Activated CD4-positive, alpha-beta memory T cell treated with anti-CD3 and anti-CD28 coated beads, Interleukin-2, amount 10 ng/mL, durations not matched to agents 7 days and 5 days (primary cell): Measurements from ENCODE around the gene ERBB4. TPM values are rescaled to one million over a fixed set of nuclear protein-coding genes. Genes with fewer than 3 reads are reported as not detected.

Experiments
- CTCF ChIA-PET: fragments of 350-600 bp; sonication (Branson Sonifier 250); formaldehyde crosslinking; loops from one replicate; lab custom pipeline; 2021; ENCODE audit warnings: antibody characterized with exemption, inconsistent platforms; lab: Charles Lee
- POLR2A ChIA-PET: fragments of 350-600 bp; sonication (Branson Sonifier 250); formaldehyde crosslinking; loops from one replicate; lab custom pipeline; 2021; ENCODE audit warnings: antibody characterized with exemption; lab: Charles Lee
- DNase-seq: peaks from one replicate; pipeline ENCODE4 v3.0.0-alpha.2; 2020
- H3K27ac Mint-ChIP-seq: one replicate; pipeline ENCODE4 v1.8.0; 2021; ENCODE audit warnings: mild to moderate bottlenecking, mixed read lengths
- H3K27me3 Mint-ChIP-seq: one replicate; pipeline ENCODE4 v1.8.0; 2021; ENCODE audit warnings: mixed read lengths
- H3K36me3 Mint-ChIP-seq: one replicate; pipeline ENCODE4 v1.8.0; 2021; ENCODE audit warnings: low read depth, mixed read lengths
- H3K4me1 Mint-ChIP-seq: one replicate; pipeline ENCODE4 v1.8.0; 2021; ENCODE audit warnings: mixed read lengths
- H3K4me3 Mint-ChIP-seq: one replicate; pipeline ENCODE4 v1.8.0; 2021; ENCODE audit warnings: mild to moderate bottlenecking, mixed read lengths
- H3K9me3 Mint-ChIP-seq: one replicate; pipeline ENCODE4 v1.8.0; 2021; ENCODE audit warnings: mixed read lengths
- total RNA-seq, 2 experiments: library from RNA; stranded (reverse); gene quantifications; one replicate each; pipeline ENCODE4 v1.2.3, GENCODE V29; 2021

Gene ERBB4
- total RNA-seq, 2 experiments from 2014 or later: not detected

DNA sequence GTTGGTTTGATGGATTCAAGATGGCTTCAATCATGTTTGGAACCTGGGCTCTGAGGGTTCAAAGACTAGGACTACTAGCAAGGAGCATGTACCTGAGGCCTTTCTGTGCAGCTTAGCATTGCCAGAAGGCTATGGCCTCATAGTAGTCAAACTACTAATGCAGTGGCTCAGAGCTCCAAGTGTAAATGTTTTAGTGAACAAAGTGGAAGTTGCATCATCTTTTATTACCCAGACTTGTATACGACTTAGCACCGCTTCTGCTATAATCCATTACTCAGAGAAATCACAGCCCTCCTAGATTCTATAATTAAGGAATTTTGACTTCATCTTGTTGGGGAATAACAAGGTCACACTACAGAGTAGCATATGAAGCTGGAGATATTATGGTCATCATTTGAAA lies 210.5 kb downstream of the ERBB4 start:
- no peaks in the 10 kb centered on the region for H3K9me3 Mint-ChIP-seq
- H3K27me3 Mint-ChIP-seq: no peaks in the 10 kb centered on the region
- H3K4me1 Mint-ChIP-seq: no peaks in the 10 kb centered on the region
- no peaks in the 10 kb centered on the region for H3K36me3 Mint-ChIP-seq
- ChIA-PET CTCF (no interaction called here), POLR2A (no interaction called here)
- no peak overlapping the region for H3K27ac Mint-ChIP-seq
- H3K4me3 Mint-ChIP-seq: no peak overlapping the region
- no peak for DNase-seq

DNA sequence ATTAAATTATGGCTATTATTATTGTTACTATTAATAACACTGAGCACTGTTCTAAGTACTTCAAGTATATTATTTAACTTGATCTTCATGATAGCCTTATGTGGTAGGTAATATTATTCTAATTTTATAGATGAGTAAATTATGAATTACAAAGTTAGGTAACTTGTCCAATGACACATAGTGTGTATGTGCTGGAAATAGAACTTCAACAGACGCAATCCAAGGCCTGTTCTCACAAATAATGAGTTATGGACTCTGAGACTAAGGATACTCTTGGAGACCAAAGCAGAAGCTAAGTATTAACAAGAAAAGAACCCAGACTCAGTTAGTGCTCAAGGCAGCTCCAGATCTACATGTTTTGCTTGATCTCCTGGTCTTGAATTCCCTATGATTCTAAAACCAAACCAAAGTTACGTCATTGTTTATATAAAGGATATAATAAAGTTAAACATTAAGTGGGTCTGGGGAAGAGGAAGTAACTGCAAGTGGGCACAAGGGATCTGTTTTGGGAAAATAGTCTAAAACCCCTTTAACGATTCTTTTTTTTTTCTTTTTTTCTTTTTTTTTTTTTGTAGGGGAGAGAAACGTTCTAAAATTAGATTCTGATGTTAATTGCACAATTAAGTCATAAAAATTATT lies 211.3 kb downstream of the ERBB4 start:
- no peak for DNase-seq
- no peak overlapping the region for H3K4me3 Mint-ChIP-seq
- no peak overlapping the region for H3K27ac Mint-ChIP-seq
- no peaks in the 10 kb centered on the region for H3K4me1 Mint-ChIP-seq
- ChIA-PET POLR2A (no interaction called here), CTCF (no interaction called here)
- H3K36me3 Mint-ChIP-seq: no peaks in the 10 kb centered on the region
- H3K27me3 Mint-ChIP-seq: no peaks in the 10 kb centered on the region
- H3K9me3 Mint-ChIP-seq: no peaks in the 10 kb centered on the region

DNA sequence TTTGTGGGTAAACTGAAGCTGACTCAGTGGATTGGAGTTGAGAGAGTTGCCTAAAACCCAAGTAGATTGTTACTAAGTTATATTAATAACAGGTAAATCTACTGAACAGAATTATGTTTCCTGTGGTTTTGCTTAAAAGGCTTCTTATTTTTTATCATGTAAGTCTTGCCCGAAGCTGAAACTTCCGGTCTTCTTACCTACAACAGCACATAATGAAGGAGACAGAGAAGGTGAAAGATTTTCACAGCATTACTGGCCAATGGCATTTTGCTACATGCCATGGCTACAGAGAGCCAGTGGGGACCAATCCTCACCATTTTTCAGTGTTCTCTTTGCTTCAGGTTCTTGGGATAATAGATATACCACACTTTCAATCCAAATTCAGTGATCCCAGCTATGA lies 220.0 kb downstream of the ERBB4 start:
- Mint-ChIP-seq H3K4me1 (no peaks in the 10 kb centered on the region), H3K27ac (no peak overlapping the region), H3K9me3 (peaks cover 8% of the 10 kb centered on the region), H3K36me3 (no peaks in the 10 kb centered on the region), H3K27me3 (no peaks in the 10 kb centered on the region), H3K4me3 (no peak overlapping the region)
- CTCF ChIA-PET: no interaction called here
- DNase-seq: no peak
- POLR2A ChIA-PET: no interaction called here

DNA sequence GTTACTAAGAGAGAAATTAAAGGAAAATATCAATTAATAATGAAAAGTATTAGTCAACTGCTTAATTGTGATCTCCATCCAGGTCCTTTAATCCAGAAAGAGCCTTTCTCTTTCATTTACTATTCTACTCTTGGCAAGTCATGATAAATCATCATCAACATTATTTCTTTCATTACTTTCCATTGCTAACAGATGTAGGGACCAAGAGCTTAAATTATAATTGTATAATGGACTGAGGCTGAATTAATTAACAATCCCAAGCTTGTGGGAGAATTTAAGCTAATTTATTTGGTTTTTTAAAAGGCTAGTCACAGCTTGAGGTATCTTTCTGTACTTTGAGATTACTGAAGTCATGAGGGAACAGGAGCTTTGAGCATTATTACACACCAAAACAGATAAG lies 223.9 kb downstream of the ERBB4 start:
- DNase-seq: no peak
- ChIA-PET POLR2A (no interaction called here), CTCF (no interaction called here)
- Mint-ChIP-seq H3K36me3 (no peaks in the 10 kb centered on the region), H3K27ac (no peak overlapping the region), H3K4me1 (no peaks in the 10 kb centered on the region), H3K27me3 (no peaks in the 10 kb centered on the region), H3K4me3 (no peak overlapping the region), H3K9me3 (peaks cover 4% of the 10 kb centered on the region)

DNA sequence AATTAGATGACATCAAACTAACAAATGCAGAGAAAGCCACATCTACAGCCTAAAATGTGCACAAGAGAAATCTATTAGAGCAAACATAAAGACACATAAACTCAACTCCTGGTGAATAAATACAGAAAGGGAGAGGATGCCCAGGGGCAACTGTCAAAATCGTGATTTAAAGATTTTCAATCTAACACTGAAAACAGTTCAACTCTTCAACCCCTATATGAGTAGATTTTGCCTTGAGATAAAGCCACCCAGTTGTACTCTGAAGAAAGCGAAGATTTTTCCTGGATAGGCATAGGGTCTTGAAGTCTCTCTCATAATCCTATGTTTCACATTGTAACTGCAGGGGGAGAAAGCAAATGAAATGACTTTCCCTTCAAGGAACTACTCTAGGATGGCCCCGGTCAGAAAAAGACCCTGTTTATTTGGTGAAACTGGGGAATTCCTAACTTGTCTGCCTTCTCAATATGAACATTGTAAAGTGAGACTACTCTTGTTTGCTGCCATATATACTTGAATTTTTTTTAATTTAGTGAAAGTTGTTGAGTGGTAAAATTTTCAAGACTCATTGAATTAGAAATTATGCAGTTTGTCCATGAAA lies 226.7 kb downstream of the ERBB4 start:
- Mint-ChIP-seq H3K4me1 (no peaks in the 10 kb centered on the region), H3K4me3 (no peak overlapping the region), H3K9me3 (peaks cover 2% of the 10 kb centered on the region), H3K27me3 (no peaks in the 10 kb centered on the region), H3K27ac (no peak overlapping the region), H3K36me3 (no peaks in the 10 kb centered on the region)
- no peak for DNase-seq
- CTCF ChIA-PET: no interaction called here
- POLR2A ChIA-PET: no interaction called here

DNA sequence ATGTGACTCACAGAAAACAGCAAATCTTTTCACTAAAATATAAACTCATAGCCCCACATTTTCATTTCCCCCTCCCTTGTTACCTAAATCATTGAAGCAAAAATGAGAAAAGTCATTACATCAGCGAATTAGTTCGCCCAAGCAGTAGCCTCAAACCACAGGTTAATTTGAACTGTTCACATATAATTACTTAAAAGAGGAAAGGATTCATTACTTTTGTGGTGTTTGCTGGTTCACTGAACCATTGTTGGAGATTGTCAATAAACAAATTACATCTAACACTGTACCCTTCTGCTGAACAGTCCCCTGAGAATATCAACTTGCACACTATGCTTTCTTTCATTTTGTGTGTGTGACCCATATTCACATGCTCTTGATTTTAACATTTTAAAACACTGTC lies 238.7 kb downstream of the ERBB4 start:
- H3K4me3 Mint-ChIP-seq: no peak overlapping the region
- no peak overlapping the region for H3K27ac Mint-ChIP-seq
- ChIA-PET POLR2A (no interaction called here), CTCF (no interaction called here)
- no peaks in the 10 kb centered on the region for H3K9me3 Mint-ChIP-seq
- H3K36me3 Mint-ChIP-seq: no peaks in the 10 kb centered on the region
- H3K4me1 Mint-ChIP-seq: no peaks in the 10 kb centered on the region
- no peaks in the 10 kb centered on the region for H3K27me3 Mint-ChIP-seq
- DNase-seq: no peak

DNA sequence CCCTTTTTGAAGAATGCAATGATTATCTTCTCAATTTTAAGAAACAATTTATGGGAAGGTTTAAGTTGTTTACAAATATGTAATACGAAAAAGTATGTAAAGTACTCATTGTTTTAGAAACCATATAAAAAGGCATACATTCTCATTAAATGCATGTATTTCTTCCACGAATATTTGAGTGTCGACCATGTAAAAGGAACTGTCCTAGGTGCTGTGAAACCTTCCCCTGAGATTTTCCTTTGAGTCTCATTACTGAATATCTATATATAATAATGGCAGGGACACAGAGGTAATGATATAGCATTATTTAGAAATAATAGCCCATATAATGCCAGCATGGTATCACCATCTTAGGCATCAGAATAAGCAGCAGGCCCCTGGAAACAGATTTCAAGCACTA lies 239.3 kb downstream of the ERBB4 start:
- CTCF ChIA-PET: no interaction called here
- H3K36me3 Mint-ChIP-seq: no peaks in the 10 kb centered on the region
- no peak for DNase-seq
- POLR2A ChIA-PET: no interaction called here
- H3K4me1 Mint-ChIP-seq: no peaks in the 10 kb centered on the region
- no peaks in the 10 kb centered on the region for H3K9me3 Mint-ChIP-seq
- H3K27ac Mint-ChIP-seq: no peak overlapping the region
- H3K27me3 Mint-ChIP-seq: no peaks in the 10 kb centered on the region
- no peak overlapping the region for H3K4me3 Mint-ChIP-seq

DNA sequence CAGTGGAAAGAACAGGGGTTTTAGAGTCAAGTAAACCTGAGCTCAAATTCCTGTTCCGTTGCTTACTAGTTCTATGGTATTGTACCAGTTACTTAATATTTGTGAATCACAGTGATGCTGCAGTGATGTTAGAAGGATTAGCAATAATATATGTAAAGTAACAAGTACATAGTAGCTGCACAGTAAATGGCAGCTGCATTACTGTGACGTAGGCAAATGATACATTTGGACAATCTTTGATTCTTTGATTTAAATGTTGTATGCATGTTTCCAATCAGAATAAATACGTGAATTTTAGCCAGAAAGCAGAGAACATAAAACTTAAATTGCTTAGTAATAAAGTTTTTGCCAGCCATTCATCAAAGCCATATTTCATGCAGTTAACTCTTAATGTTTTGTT lies 243.0 kb downstream of the ERBB4 start:
- H3K4me3 Mint-ChIP-seq: no peak overlapping the region
- H3K9me3 Mint-ChIP-seq: no peaks in the 10 kb centered on the region
- H3K27me3 Mint-ChIP-seq: no peaks in the 10 kb centered on the region
- no peaks in the 10 kb centered on the region for H3K4me1 Mint-ChIP-seq
- POLR2A ChIA-PET: no interaction called here
- no peak for DNase-seq
- H3K36me3 Mint-ChIP-seq: no peaks in the 10 kb centered on the region
- CTCF ChIA-PET: no interaction called here
- no peak overlapping the region for H3K27ac Mint-ChIP-seq

DNA sequence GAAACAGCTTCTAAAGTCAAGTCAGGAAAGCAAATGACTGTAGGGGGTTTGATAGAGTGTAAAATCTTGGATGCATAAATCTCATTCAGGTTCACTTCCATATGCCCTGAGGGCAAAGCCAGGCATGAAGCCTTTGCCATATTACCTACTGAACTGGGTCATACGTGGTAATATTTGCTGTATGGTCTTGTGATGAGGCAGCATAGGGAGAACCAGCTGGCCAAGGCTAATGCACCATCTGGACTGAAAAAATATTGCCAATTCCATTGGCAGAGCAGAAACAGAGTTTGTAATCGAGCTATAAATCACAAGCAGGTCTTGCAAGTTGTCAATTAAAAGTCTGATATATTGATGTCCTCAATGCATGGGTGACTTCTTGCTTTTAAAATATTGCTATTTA lies 243.8 kb downstream of the ERBB4 start:
- H3K4me3 Mint-ChIP-seq: no peak overlapping the region
- ChIA-PET POLR2A (no interaction called here), CTCF (no interaction called here)
- no peak for DNase-seq
- no peaks in the 10 kb centered on the region for H3K36me3 Mint-ChIP-seq
- H3K9me3 Mint-ChIP-seq: no peaks in the 10 kb centered on the region
- no peaks in the 10 kb centered on the region for H3K27me3 Mint-ChIP-seq
- H3K27ac Mint-ChIP-seq: no peak overlapping the region
- H3K4me1 Mint-ChIP-seq: no peaks in the 10 kb centered on the region

DNA sequence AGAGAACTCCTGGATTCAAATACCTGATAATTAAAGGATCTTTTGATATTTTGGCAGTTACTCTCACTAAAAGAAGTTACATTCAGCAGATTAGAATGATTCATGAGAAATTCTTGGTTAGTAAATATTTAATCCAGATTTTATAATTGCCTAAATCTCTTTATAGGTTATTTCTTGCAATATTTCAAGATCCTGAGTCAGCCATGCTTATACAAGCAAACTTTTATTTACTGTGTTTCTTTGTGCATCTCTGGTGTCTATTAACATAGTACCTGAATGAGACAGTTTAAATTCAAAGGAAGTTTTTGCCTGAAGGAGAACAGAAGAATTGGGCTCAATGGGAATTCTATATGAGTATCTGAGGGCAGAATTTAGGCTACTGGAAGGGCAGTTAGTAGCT lies 249.3 kb downstream of the ERBB4 start:
- Mint-ChIP-seq H3K4me1 (no peaks in the 10 kb centered on the region), H3K9me3 (no peaks in the 10 kb centered on the region), H3K27me3 (no peaks in the 10 kb centered on the region), H3K36me3 (no peaks in the 10 kb centered on the region), H3K4me3 (no peak overlapping the region), H3K27ac (no peak overlapping the region)
- DNase-seq: no peak
- ChIA-PET POLR2A (no interaction called here), CTCF (no interaction called here)

DNA sequence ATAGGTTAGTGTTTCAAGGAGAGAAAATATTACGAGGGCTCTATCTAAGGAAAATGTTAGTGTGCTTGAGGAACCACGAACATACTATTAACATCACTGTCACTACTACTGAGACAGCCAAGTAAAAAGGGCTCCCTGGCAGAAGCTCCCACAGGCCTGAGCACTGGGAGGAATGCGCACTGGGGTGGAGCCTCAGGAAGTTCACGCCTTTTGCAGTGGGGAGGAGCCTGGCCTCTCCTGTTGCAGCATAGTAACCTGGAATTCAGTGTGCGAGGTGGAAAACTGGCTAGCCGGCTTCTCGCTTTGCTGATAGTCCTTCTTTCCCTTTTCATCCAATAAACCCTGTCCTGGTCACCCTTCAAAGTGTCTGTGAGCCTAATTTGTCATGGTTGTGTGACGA lies 250.3 kb downstream of the ERBB4 start:
- no peak overlapping the region for H3K4me3 Mint-ChIP-seq
- DNase-seq: no peak
- ChIA-PET CTCF (no interaction called here), POLR2A (no interaction called here)
- H3K36me3 Mint-ChIP-seq: no peaks in the 10 kb centered on the region
- no peaks in the 10 kb centered on the region for H3K27me3 Mint-ChIP-seq
- H3K4me1 Mint-ChIP-seq: no peaks in the 10 kb centered on the region
- H3K9me3 Mint-ChIP-seq: no peaks in the 10 kb centered on the region
- no peak overlapping the region for H3K27ac Mint-ChIP-seq

DNA sequence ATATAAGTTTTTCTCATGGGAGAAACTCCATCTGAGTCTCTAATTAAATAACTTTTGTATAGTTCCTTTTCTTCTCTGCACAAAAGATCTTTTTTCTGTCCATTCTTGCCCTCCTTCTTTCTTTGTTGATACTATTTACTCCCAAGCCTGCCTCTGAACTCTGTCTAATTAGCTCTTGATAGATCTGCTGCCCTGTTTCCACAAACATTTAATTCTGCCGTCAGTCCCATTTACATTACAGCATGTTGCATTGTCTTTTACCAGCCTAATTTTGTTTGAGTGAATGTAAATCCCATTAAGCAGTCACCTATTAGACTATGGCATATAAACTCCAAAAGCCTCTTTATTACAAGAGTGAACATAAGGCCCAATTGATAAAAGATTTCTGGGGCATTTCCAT lies 254.4 kb downstream of the ERBB4 start:
- Mint-ChIP-seq H3K4me1 (no peaks in the 10 kb centered on the region), H3K36me3 (no peaks in the 10 kb centered on the region), H3K9me3 (no peaks in the 10 kb centered on the region), H3K4me3 (no peak overlapping the region), H3K27me3 (no peaks in the 10 kb centered on the region), H3K27ac (no peak overlapping the region)
- DNase-seq: no peak
- ChIA-PET POLR2A (no interaction called here), CTCF (no interaction called here)

DNA sequence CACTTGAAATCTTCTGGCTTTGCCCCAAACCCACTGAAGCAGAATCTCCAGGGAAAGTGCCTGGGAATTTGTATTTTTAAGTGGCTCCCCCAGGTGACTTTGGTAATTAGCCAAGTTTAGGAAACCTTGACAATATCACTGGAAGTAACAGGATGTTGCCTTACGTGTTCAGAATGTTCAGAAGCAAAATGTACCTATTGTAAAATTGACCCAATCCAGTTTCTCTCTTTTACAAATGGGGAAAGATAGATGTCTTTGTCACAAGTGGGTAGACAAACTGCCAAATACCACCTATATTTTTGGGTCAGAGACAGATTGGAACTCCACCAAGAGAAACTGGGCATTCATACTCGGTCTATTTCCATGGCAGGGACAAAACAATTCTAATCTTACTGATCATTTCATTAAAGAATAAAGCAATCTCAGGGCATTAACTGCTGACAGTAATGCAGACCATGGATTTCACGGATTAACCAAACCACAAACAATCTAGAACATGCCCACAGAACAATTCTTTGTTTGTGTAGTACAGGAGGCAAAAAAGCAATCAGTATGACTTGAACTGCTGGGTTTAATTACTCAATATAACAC lies 255.8 kb downstream of the ERBB4 start:
- no peaks in the 10 kb centered on the region for H3K36me3 Mint-ChIP-seq
- DNase-seq: no peak
- no peak overlapping the region for H3K27ac Mint-ChIP-seq
- H3K9me3 Mint-ChIP-seq: no peaks in the 10 kb centered on the region
- no peaks in the 10 kb centered on the region for H3K27me3 Mint-ChIP-seq
- H3K4me3 Mint-ChIP-seq: no peak overlapping the region
- POLR2A ChIA-PET: no interaction called here
- CTCF ChIA-PET: no interaction called here
- no peaks in the 10 kb centered on the region for H3K4me1 Mint-ChIP-seq

DNA sequence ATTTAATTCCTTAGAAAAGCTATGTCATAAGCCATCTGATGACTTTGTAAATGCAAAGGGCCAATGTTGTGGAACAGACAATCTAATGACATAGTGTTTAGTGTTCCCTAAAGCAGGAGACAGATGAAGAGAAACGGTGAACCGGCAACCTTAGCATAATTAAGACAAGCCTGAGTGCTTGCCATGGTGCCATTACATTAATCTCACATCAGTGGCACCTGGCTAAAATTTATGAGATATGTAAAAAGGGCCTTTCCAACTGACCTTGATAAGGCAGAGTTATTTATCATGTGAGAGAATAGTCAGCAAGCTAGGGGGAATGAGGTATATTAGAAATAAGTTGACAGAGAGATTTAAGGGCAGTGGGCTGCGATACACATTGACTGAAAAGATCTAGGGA lies 261.8 kb downstream of the ERBB4 start:
- no peak for DNase-seq
- Mint-ChIP-seq H3K27me3 (no peaks in the 10 kb centered on the region), H3K9me3 (no peaks in the 10 kb centered on the region), H3K36me3 (no peaks in the 10 kb centered on the region), H3K27ac (no peak overlapping the region), H3K4me3 (no peak overlapping the region), H3K4me1 (no peaks in the 10 kb centered on the region)
- ChIA-PET POLR2A (no interaction called here), CTCF (interaction anchor here (0.6 kb wide), 1 partner anchor 10 kb away, joined by 3 read pairs; no protein-coding TSS in a partner anchor)
